Fibroblast of lung (primary cell): ENCODE data around the gene MUSK. TPM values are rescaled to one million over a fixed set of nuclear protein-coding genes. Genes with fewer than 3 reads are reported as not detected.

Source experiments
- DNase-seq, 2 donors: peaks; one replicate each; pipeline versions ENCODE4 v3.0.0 to v3.0.0-alpha.2; 2010; ENCODE audit warnings: low read depth in 2 of 2
- H2AFZ ChIP-seq: 2 replicates; pipeline ENCODE4 v1.5.1; 2012; ENCODE audit warnings: low read length, control low read depth, inconsistent platforms
- H3K27ac ChIP-seq: 2 replicates; pipeline ENCODE4 v1.5.1; 2011; ENCODE audit warnings: low read length, control low read depth; ENCODE audit not compliant: insufficient read depth
- H3K27me3 ChIP-seq: 2 replicates; pipeline ENCODE4 v1.5.1; 2011; ENCODE audit warnings: mild to moderate bottlenecking, low read length; ENCODE audit not compliant: control insufficient read depth, insufficient read depth
- H3K36me3 ChIP-seq: 2 replicates; pipeline ENCODE4 v1.5.1; 2011; ENCODE audit warnings: low read length; ENCODE audit not compliant: control insufficient read depth, insufficient read depth
- H3K4me1 ChIP-seq: 2 replicates; pipeline ENCODE4 v1.5.1; 2011; ENCODE audit warnings: low read length; ENCODE audit not compliant: control insufficient read depth, insufficient read depth; ENCODE audit errors: extremely low read depth
- H3K4me2 ChIP-seq: 2 replicates; pipeline ENCODE4 v1.5.1; 2011; ENCODE audit warnings: low read length, control low read depth; ENCODE audit not compliant: insufficient read depth; ENCODE audit errors: extremely low read depth
- H3K4me3 ChIP-seq, 4 experiments: fragments of 200-600 bp in 1 of 4; sonication (generic) in 1 of 4; replicated peaks in 1 of 4; 2 replicates each; pipeline ENCODE4 v1.5.1; 2011 to 2016; ENCODE audit warnings: low read length in 4 of 4, low read depth in 3 of 4, mild to moderate bottlenecking in 3 of 4, control low read depth in 2 of 4, inconsistent platforms in 1 of 4, mixed read lengths in 1 of 4; ENCODE audit not compliant: insufficient read depth in 1 of 4; ENCODE audit errors: control extremely low read depth in 1 of 4
- H3K79me2 ChIP-seq: 2 replicates; pipeline ENCODE4 v1.5.1; 2012; ENCODE audit warnings: mild to moderate bottlenecking, low read length, inconsistent platforms; ENCODE audit not compliant: control insufficient read depth, insufficient read depth
- H3K9ac ChIP-seq: 2 replicates; pipeline ENCODE4 v1.5.1; 2011; ENCODE audit warnings: mild to moderate bottlenecking, low read length, control low read depth; ENCODE audit not compliant: insufficient read depth
- H3K9me3 ChIP-seq: 2 replicates; pipeline ENCODE4 v1.5.1; 2012; ENCODE audit warnings: low read depth, low read length; ENCODE audit not compliant: control insufficient read depth, insufficient read depth
- H4K20me1 ChIP-seq: 2 replicates; pipeline ENCODE4 v1.5.1; 2011; ENCODE audit warnings: low read length; ENCODE audit not compliant: control insufficient read depth, insufficient read depth; ENCODE audit errors: extremely low read depth
- EZH2 ChIP-seq: IDR thresholded peaks from 2 replicates; pipeline ENCODE4 v1.5.1; 2012; ENCODE audit warnings: low read length, control low read depth, mild to moderate bottlenecking; ENCODE audit errors: missing control alignments
- polyA plus RNA-seq, 2 donors: library from polyadenylated mRNA; depleted of rRNA in 1 of 2; stranded (reverse) in 1 of 2; unstranded in 1 of 2; fragments of >200 nt; gene quantifications; 2 replicates each; pipeline ENCODE4 v1.2.1, GENCODE V29; 2011 to 2012; ENCODE audit warnings: missing spikeins in 1 of 2
- total RNA-seq: library from RNA; depleted of rRNA; stranded (reverse); fragments of >200 nt; gene quantifications from 2 replicates; pipeline ENCODE4 v1.2.1, GENCODE V29; 2014
- TF ChIP-seq, protein P1 (sequence below), 2 donors: IDR thresholded peaks in 1 of 2; conservative IDR thresholded peaks in 1 of 2; 1 replicate in 1 of 2; 2 replicates in 1 of 2; pipeline ENCODE4 v1.5.1; 2011 to 2012; ENCODE audit warnings: low read length in 2 of 2, control low read depth in 1 of 2, inconsistent platforms in 1 of 2, low read depth in 1 of 2, mild to moderate bottlenecking in 1 of 2

MUSK gene
- total and polyA plus RNA-seq, 2 donors (not counting 1 experiment from before 2014, with no cell fraction given) = 0.31 to 0.66 TPM

DNA sequence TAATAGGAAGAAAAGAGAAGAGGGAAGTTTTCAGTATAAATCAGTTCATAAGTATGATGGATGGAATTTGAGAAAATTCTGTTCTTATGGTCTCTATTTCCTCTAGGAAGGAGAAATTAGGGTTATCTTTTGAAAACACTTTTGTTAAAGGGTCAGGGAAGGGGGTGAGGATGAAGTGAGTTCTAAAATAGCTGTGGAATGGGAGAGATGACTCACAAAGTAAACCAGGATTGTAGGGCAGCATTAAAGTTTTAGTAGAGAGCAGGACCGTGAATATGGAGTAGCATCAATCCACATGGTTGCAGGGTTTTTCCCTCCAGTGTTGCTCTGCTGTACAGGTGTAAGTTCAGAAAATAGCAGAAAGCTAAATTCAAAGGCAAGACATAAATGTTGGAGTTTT is 32.4 kb downstream of the MUSK start:
- no peaks in the 10 kb centered on the region for H3K27me3 ChIP-seq
- TF ChIP-seq, protein P1, sequence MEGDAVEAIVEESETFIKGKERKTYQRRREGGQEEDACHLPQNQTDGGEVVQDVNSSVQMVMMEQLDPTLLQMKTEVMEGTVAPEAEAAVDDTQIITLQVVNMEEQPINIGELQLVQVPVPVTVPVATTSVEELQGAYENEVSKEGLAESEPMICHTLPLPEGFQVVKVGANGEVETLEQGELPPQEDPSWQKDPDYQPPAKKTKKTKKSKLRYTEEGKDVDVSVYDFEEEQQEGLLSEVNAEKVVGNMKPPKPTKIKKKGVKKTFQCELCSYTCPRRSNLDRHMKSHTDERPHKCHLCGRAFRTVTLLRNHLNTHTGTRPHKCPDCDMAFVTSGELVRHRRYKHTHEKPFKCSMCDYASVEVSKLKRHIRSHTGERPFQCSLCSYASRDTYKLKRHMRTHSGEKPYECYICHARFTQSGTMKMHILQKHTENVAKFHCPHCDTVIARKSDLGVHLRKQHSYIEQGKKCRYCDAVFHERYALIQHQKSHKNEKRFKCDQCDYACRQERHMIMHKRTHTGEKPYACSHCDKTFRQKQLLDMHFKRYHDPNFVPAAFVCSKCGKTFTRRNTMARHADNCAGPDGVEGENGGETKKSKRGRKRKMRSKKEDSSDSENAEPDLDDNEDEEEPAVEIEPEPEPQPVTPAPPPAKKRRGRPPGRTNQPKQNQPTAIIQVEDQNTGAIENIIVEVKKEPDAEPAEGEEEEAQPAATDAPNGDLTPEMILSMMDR (conservative IDR thresholded peaks at IDR 0.05 in 1 of 2, IDR thresholded peaks at IDR 0.05 in 1 of 2; ENCODE audit: low read depth in 1 of 2, low read length in 2 of 2) = no peak
- TF ChIP-seq EZH2 = no peak
- no peaks in the 10 kb centered on the region for H3K9me3 ChIP-seq
- H3K4me3 ChIP-seq = no peak overlapping the region
- no peak overlapping the region for H3K9ac ChIP-seq
- no peak overlapping the region for H2AFZ ChIP-seq
- H4K20me1 ChIP-seq = no peaks in the 10 kb centered on the region
- no peaks in the 10 kb centered on the region for H3K36me3 ChIP-seq
- no peak overlapping the region for H3K27ac ChIP-seq
- DNase-seq = peak; percentile 49 to 69
- H3K79me2 ChIP-seq = no peaks in the 10 kb centered on the region
- no peaks in the 10 kb centered on the region for H3K4me1 ChIP-seq
- H3K4me2 ChIP-seq = no peak overlapping the region

DNA sequence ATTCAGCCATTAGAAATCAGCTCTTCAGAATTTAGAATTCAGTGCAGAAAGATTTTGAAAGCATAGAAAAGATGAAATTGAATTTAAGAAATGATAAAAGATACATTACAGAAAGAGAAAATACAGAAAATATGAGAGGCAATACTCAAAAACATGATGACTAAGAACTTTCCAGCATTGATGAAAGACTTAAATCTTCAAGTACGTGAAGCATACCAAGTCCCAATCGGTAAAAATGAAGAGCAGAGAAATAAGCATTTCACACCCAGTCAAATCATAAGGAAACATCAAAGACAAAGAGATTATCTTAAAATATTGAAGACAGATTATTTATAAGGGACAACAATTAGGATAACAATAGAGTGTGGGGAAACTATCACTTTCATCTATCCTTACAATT is 35.1 kb downstream of the MUSK start:
- Histone ChIP-seq H3K36me3 (no peaks in the 10 kb centered on the region), H3K79me2 (no peaks in the 10 kb centered on the region), H3K9ac (no peak overlapping the region), H3K4me2 (no peak overlapping the region), H3K27ac (no peak overlapping the region), H3K4me1 (no peaks in the 10 kb centered on the region), H3K9me3 (no peaks in the 10 kb centered on the region), H4K20me1 (no peaks in the 10 kb centered on the region), H3K4me3 (no peak overlapping the region), H2AFZ (no peak overlapping the region), H3K27me3 (no peaks in the 10 kb centered on the region)
- TF ChIP-seq, protein P1 (conservative IDR thresholded peaks at IDR 0.05 in 1 of 2, IDR thresholded peaks at IDR 0.05 in 1 of 2; ENCODE audit: low read depth in 1 of 2, low read length in 2 of 2) = no peak
- no peak for TF ChIP-seq EZH2
- no peak for DNase-seq

DNA sequence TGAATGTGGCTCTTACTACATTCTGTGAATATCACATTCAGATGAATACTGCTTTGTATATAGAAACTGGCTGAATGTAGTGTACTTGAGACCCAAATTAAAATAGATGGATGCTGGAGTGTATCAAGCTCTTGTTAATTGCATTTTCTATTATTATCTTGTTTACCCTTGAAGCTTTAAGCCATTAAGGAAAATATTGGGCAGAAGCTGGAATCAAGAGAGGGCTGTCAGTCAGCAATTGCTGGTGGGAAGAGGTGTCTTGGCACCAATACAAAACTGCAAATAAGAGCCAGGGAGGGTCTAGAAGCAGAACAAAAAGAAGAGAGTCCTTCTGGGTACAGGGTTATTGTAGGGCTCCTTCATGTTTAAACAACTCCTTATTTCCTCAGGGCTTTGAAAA is 38.8 kb downstream of the MUSK start:
- H3K4me2 ChIP-seq = no peak overlapping the region
- no peak overlapping the region for H3K4me3 ChIP-seq
- no peak for DNase-seq
- H3K79me2 ChIP-seq = no peaks in the 10 kb centered on the region
- no peak overlapping the region for H2AFZ ChIP-seq
- no peaks in the 10 kb centered on the region for H3K9me3 ChIP-seq
- H3K27ac ChIP-seq = no peak overlapping the region
- H3K36me3 ChIP-seq = no peaks in the 10 kb centered on the region
- TF ChIP-seq, protein P1 (conservative IDR thresholded peaks at IDR 0.05 in 1 of 2, IDR thresholded peaks at IDR 0.05 in 1 of 2; ENCODE audit: low read depth in 1 of 2, low read length in 2 of 2) = no peak
- no peak for TF ChIP-seq EZH2
- no peaks in the 10 kb centered on the region for H3K27me3 ChIP-seq
- H3K4me1 ChIP-seq = no peaks in the 10 kb centered on the region
- no peaks in the 10 kb centered on the region for H4K20me1 ChIP-seq
- no peak overlapping the region for H3K9ac ChIP-seq
